Measurements from ENCODE around the gene ADAM22. TPM values are rescaled to one million over a fixed set of nuclear protein-coding genes. Genes with fewer than 3 reads are reported as not detected.

ADAM22 gene
- polyA plus RNA-seq, 12 donors: 7.9 to 31.6 (median 14.6) TPM; not detected in 1

DNA sequence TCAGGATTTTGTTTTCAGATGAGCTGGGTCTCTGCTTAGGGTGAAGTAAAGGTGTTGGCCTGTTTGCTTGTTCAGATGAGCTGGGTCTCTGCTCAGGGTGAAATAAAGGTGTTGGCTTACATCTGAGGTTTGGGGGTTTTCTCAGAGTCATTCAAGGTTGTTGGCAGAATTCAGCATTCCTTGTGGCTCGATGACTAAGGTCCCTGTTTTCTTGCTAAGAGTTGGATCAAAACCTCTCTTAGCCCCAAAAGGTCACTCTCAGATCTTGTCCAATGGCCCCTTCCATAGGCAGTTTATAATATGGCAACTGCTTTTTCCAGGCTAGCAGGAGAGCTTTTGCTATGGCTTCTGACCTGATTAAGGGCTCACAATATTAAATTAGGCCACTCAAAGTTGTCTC, 106.6 kb downstream of the ADAM22 start:
- no peak for DNase-seq

DNA sequence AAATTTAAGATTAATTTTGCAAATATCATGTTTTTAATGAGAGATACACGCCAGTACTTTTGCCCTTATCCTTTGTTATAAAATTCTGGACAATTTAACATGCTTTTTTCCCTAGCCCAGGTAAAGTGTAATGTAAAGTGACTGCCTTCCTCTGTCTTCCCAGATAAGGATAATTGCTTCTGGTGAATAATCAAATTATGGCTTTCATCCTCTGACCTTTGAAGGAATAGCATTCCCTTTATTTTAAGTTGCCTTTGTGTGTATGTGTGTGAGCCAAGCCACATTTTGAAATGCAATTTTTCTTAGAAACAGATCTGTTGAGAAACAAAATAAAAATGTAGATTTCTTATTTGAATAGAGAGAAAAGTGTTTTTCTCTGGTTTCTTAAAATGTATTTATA, 107.5 kb downstream of the ADAM22 start:
- no peak for DNase-seq

- no peak for DNase-seq
Observed at GRCh38 chr7:88042157-88042556, 108.1 kb downstream of the ADAM22 start.

DNA sequence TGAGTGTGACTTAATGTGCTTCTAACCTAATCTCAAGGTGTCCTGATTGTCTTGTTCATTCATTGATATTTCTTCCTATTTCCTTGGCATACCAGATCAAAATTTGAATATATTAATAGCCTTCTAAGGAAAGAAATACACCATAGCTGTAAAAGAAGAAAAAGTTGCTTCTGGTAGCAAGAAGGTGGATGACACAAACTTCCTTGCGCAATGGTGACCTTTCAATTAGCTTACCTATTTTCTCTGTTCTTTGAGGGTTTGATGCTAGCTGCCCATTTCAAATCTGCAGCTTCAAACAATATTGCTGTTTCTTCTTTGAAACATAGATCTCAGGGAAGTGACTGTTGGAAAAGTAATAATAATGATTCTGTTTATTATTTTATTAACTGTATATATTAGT, 108.8 kb downstream of the ADAM22 start:
- no peak for DNase-seq

GRCh38 chr7:88044069-88044468, 110.0 kb downstream of the ADAM22 start:
- DNase-seq: no peak

DNA sequence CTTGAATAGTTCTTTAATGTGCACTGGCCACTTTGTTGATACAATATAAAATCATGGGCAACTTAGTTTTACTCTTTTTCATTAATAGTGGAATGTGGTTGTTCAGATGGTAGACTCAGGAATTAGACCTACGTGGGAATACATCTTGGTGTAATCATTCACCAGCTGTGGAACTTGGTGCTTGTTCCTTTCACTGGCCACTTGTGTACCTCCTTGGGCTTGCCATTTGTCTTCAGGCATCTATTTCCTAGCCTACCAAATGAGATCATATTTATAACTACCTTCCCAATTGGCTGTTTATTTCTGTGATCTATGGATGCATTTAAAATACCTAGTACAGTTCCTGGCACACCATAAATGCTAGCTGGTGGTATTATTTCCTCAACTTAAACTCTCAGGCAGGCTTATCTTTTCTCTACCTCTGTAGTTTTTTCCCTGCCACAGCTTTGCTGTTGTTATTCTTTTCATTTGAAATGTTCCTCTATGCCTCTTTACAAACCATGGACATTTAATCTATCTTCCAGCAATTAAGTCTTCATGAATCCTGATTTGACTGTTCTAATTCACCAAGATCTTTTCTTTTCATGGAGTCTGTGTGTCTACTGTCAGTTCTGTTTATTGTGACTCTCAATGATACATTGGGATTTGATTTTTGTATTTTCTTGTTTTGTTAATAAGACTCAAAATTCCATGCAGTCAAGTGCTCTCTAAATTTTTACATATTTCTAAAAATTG, 113.0 kb downstream of the ADAM22 start:
- DNase-seq: no peak

DNA sequence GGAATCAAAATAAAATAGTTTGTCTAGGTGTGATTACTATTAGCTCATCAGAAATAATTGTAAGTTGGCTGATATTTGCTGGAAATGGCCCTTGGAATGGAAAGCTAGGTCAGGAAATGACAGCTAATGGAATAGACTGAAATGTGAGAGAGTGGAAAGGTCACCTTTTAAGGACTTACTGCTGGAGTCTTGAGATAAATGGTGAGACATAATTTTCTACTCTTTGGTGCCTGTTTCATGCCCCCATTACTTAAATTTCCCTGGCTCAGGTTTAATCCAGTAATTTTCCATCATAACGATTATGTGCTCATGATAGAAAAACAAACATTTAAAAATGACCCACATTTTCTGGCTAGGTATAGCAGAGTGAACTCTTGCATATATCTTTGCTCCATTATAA, 123.6 kb downstream of the ADAM22 start:
- DNase-seq: no peak

- no peak for DNase-seq
Observed at GRCh38 chr7:88062238-88062637, 128.2 kb downstream of the ADAM22 start.

DNA sequence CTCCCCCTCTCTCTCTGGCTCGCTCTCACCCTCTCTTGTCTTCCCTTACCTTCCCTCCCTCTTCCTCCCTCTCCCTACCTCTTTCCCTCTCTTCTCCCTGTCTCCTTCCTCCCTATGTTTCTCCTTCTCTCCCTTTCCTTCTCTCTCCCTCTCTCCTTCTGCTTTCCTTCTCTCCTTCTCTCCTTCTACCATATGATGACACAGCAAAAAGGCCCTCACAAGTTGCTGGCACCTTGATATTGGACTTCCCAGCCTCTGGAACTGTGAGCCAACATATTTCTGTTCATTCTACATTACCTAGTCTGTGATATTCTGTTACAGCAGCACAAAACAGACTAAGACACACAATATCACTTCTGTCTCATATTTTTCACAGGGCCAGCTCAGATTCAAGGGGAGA, 135.0 kb downstream of the ADAM22 start:
- no peak for DNase-seq

DNA sequence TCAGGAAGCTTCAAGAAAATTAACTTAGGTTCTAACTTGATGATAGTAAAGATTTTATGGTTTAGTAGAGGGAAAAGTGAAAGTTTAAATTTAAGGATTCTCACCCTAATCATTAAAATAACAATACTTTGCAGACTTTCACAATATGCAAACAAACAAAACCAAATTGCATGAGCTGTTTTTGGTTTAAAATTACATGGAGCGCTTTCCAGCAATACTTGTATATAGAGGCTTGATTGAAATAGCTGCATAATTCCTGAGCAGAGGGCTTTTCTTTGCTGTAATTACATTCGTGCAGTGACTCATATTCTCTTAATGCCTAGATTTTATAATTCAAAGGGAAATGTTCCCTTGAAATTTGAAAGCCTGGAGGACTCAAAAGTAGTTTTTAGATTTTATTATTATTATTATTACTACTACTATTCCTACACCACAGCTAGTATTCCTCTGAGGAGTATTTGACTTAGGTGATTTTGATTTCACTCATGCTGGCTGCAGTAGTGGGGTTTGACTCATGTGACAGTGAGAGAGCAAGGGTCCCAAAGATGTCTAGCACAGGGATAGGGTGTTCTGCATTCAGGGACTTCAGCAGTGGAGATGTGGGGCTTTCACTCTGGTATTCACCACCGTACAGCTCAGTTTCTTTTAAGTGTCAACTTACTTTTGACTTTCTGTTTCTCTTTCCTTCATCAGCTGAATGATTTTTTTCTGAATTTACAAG, 138.1 kb downstream of the ADAM22 start:
- no peak for DNase-seq

DNA sequence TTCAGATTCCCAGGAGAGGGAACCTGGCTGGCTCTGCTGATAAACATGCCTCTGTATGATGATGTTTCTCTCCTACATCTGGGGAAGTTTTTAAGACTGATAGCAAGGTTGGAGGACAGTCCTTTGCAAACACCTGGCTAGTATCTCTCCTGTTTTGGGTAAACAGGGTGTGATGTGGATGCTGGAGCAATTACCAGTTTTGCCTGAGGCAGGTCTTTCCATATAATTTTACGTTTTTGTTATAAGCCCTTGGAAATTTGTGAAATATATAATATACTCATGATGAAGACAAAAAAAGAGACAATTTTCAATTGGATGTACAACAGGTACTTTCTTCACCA, 138.6 kb downstream of the ADAM22 start:
- no peak for DNase-seq

DNA sequence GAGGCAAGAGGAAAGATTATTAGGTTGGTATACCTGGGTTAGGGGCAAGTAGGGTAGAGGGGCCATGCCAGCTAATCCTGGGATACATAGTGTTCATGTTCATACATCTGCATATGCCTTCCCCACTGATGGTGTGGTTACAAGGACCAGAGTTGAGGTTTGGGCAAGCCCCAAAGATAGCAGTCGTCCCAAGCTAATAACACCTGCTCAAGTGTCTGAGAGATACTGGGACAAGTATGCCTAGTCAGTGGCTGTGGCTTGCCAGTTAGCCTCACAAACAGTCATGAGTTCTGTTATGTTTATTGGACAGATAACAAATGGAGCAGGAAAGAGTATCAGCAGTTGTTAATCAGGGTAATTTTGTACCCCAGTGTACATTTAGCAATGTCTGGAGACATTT, 139.6 kb downstream of the ADAM22 start:
- no peak for DNase-seq

GRCh38 chr7:88075216-88075615, 141.2 kb downstream of the ADAM22 start:
- DNase-seq: no peak

DNA sequence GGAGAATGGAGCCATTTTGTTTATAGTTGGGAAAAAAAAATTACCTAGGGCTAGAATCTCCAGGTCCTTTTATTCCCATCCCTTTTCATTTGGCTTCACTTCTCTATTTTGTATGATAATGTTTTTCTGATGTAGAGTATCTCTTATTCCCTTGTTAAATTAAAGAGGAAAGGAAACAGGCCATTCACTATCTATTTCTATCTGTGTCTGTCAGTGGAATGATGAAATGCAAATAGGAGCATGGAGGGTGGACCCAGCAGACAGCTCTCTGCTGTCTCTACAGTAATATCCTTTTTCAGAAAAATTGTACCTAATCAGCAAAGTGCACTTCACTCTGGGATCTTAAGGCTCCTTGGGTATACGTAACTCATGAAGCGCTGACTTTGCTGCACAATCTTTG, 149.8 kb downstream of the ADAM22 start:
- DNase-seq: no peak

GRCh38 chr7:88089561-88089960, 155.5 kb downstream of the ADAM22 start:
- DNase-seq: no peak

DNA sequence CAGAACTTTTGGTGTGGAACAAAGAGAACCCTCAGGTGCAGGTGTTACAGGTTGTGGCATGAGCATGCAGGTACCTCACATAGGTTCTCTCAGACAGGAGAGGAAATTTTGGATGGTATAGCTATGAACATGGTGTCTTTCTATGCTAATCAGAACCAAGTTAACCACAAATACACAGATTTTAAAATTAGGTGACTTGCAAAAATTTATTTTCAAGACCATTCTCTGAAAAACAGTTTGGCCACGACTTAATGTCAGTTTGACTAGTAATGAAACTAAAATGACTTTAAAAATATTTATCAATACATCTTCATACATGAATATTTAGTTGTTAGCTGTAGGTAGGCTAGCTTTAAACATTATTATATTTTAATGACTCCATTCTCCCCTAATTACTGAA, 156.2 kb downstream of the ADAM22 start:
- no peak for DNase-seq

DNA sequence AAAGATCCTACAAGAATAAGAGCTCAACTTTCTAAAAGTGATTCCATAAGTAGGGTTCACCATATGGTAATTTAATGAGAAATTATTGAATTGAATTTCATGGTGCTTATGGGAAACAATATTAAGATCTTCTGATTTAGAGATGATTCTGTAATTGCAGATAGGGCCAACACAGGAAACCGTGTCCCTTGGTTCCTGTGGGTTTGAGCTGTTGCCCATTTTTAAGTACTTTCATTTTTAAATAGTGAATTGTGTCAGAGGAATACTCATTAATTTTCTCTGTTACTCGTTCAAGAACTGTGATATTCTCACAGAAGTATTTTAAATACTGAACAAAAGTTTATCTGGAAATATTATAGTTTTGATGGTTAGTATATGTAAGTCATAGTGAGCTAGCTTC, 156.6 kb downstream of the ADAM22 start:
- DNase-seq: no peak

- DNase-seq: no peak
Observed at GRCh38 chr7:88091988-88092675, 158.1 kb downstream of the ADAM22 start.

DNA sequence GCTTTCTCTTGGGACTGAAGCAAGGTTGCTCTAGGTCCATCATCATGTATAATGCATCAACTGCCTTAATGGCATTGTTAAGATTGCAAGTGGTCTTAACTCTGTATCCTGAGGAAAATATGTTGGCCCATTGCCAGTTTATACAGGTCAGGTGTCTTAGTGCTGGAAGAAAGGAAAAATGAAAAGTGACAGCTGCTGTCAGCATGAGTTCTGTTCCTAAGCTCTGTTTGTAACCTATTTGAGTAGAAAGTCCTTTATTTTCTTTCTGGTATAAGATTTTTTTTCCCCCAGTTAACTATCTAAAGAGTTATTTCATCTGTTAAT, 158.6 kb downstream of the ADAM22 start:
- DNase-seq: no peak

- no peak for DNase-seq
Observed at GRCh38 chr7:88101769-88102168, 167.7 kb downstream of the ADAM22 start.

DNA sequence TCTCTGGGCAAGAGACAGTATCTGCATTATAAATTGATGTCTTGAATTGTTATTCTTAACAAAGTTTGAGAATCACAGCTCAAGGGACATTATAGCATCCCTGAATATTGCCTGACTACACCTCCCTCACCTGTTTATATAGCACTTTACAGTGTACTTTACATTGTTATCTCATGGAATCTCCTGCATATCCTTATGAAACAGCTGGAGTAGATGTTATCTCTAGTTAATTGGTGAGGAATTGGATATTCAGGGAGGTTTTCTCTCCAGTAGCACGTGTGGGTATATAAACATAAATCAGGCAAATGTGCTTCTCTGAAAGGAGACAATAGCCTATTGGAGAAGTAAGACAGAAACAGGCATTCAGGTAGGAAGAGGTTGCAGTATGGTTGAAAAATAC, 168.6 kb downstream of the ADAM22 start:
- DNase-seq: no peak

DNA sequence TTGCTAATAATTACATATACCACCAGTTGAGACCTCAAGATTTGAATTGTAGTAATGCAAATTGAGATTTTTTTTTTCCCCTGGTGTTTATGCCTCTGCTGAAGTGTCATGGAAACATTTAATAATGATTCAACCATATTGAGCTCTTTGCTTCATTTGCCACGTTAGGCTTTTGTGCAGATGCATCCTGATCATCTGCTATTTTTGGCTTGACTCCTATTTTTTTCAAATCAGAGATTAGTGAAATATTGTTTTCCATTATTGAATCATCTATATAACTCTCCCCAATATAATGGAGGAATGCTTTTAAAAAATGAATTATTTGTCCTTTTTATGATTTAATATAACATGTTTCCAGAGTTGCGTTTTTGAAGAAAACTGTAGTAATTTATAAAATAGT, 170.7 kb downstream of the ADAM22 start:
- peak; percentile 58 for DNase-seq

DNA sequence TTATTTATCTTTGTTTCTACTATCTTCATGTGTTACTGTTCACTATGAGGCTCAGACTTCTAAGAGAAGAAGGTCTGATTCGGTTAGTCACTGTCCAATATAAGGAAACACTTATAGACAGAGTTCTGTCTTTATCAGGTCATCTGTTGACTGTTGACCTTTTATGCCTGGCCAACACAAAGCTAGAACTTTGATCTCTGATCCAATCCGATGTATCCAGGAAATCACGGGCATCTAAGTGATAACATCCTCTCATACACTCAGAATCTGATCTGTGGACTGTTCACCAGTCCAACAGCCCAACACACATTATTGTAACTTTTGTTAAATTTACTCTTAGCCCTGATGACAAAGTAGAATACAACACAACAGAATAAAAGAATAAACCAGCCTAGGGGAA, 171.2 kb downstream of the ADAM22 start:
- DNase-seq: no peak
